Astrocyte of the hippocampus (primary cell): ENCODE measurements around the gene SERPINA9.
"Not testable (repeated sequence)": the region's sequence is repeated elsewhere in the genome, so short reads cannot be mapped to it uniquely, and the experiment has no call there.

Source experiments
- DNase-seq: peaks from one replicate; pipeline ENCODE4 v3.0.0; 2011; ENCODE audit warnings: low read depth, low spot score

SERPINA9 gene

DNA sequence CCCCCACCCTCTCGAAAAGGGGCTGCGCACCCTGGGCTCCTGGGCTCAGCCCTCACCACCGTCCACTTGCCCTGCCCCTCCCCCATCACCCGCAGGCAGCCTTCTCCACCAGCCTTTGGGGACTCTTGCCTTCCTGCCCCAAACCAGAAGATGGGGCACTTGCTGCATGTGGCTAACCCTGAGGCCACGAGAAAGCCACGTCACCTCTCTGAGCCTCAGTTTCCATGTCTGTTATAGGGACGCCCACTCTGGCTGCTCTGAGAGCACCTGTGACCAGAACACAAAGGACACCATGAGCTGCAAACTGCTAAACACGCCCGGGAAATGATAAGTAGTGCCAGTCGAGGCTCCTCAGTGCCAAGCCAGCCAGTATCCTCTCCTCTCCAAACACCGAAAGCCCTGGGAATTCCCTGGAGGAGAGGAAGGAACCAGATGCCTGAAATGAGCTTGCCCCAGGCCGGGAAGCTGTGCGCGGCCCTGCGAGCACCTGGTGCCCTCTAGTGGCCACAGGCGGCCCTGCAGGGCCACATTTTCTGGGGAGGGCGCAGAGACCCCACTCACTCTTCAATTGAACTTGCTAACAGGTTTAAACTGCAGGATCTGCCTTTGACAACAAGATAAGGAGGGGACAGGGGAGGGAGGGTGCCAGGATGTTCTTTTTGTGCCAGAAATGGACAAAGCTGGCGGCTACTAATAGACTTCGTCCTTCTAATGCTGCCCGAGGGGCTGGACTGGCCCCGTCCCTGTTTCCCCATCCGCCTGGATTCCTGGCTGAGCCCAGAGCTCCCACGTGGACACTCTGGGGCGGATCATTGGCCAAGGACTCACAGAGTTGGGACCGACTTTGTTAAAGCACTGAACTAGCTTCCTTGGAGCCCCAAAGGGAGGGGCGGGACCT is 10.2 kb upstream of the SERPINA9 start:
- DNase-seq: peak; percentile 75

DNA sequence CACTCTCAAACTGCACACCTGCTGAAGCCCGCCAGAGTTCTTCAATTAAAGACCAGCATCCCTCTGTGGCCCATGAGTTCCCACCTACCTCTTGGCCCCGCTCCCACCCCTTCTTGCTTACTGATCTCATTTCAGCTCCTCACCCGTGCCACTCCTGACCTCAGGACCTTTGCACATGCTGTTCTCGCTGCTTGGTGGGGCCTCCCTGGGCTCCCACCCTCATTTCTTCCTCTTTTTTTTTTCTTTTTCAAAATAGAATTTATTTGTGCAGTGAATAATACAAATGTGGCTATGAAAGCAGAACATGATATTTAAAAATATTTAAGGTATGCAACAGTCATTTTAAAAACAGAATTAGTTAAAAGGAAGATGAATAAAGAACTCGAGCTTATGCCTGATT is 8.5 kb upstream of the SERPINA9 start:
- DNase-seq: no peak

DNA sequence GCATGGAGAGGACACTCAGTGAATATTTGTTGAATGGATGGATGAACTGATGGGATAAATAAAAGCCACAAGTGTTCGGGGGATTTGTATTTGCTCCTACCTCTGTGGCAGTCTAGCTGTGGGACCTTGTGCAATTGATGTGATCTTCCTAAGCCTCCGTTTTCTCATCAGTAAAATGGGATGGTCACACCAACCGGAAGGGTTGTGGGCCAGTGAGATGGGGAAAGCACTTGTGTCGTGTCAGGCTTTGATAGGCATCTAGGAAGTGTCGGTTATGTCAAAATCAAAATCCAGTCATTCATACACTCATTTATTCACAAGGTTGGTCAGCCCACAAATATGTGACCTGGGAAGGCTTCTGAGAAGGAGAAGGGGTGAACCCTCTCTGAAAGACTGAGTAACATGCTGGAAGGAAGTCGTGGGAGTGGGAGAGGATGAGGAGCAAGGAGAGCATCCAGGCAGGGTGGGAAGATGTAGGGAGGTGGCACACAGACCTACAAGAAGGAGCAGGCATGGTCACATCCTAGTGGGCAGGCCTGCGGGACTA is 7.8 kb upstream of the SERPINA9 start:
- peak; percentile 11 for DNase-seq

DNA sequence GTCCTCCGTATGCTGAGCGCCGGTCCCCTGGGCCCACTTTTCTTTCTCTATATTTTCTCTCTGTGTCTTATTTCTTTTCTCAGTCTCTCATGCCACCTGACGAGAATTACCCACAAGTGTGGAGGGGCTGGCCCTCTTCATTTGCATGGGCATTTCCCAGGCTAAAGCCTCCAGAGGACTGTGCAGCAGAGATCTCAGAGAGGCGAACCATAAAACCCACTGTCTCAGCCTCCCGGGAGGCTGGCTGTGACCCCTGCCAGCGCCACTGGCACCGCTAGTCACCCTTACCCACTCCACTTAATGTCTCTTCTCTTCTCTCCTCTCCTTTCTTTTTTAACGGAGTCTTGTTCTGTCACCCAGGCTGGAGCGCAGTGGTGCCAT is 7.1 kb upstream of the SERPINA9 start:
- DNase-seq: no peak

DNA sequence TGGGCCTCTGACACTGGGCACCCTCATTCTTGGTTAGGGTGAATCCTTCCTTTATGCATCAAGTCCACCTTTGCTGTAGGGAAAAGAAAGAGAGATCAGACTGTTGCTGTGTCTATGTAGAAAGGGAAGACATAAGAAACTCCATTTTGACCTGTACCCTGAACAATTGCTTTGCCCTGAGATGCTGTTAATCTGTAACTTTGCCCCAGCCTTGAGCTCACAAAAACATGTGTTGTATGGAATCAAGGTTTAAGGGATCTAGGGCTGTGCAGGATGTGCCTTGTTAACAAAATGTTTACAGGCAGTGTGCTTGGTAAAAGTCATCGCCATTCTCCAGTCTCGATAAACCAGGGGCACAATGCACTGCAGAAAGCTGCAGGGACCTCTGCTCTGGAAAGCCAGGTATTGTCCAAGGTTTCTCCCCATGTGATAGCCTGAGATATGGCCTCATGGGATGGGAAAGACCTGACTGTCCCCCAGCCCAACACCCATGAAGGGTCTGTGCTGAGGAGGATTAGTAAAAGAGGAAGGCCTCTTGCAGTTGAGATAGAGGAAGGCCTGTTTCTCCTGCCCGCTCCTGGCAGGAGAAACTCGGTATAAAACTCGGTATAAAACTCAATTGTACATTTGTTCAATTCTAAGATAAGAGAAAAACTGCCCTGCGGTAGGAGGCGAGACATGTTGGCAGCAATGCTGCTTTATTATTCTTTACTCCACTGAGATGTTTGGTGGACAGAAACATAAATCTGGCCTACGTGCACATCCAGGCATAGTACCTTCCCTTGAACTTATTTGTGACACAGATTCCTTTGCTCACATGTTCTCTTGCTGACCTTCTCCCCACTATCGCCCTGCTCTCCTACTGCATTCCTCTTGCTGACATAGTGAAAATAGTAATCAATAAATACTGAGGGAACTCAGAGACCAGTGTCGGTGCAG is 6.4 kb upstream of the SERPINA9 start:
- DNase-seq: not testable (repeated sequence)

DNA sequence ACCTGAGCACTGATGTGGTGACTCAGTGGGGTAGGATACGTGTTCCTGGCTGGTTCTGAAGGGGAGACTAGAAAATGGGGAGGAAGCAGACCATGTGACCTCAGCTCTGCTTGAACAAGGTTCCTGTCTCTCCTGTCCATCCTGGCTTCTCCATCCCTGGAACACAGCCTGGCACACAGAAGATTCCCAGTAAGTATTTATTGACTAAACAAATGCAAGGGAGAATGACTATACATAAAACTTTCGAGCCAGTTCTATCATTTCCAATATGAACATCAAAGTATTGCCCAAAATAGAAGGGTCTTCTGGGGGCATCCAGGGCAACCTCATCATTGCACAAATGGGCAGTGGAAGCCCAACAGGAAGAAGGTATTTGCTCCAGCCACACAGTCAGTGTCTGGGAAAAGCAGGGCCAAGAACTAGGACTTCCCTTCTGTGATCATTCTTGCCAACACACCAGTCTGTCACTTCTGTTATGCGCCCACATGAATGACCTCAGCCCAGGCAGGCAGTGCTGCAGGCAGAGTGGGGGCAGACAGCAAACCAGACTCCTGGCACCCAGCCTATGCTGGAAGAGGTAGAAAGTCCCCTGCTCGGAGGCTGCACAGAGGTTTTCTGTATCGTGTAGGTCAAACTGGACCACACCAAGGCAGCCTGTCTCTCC is 5.6 kb upstream of the SERPINA9 start:
- DNase-seq: peak; percentile 64

DNA sequence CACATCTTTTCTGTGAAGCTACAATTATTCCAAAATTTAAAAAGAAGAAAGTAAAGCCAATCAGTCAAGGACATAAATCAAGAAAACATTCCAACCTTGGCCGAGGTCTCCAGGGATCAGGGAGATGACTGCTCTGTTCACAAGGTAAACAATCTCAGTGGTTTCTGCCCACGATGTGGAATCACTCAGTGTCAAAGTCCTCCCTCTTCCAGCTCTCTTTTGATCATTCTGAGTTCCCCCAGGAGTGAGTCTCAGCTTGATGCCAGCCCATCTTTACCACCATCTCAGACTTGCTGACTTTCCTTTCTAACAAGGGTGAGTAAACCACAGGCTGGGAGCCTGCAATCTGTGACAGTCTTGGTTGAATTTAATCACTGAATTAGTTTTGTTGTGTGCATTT is 4.8 kb upstream of the SERPINA9 start:
- DNase-seq: peak; percentile 12

DNA sequence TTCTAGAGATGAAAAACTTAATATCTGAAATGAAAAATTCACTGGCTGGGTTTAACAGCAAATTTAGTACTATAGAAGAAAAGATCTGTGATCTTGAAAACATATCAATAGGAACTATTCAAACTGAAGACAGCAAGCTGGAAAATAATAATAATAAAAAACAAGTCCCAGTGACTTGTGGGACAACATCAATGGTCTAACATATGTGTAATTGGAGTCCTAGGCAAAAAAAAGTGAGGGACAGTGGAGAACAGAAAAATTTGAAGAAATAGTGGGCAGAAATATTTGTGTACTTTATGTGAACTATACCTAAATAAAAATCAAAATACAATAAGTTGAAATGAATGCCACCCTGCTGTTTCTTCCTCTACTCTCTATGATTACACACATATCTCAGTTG is 2.4 kb upstream of the SERPINA9 start:
- no peak for DNase-seq

DNA sequence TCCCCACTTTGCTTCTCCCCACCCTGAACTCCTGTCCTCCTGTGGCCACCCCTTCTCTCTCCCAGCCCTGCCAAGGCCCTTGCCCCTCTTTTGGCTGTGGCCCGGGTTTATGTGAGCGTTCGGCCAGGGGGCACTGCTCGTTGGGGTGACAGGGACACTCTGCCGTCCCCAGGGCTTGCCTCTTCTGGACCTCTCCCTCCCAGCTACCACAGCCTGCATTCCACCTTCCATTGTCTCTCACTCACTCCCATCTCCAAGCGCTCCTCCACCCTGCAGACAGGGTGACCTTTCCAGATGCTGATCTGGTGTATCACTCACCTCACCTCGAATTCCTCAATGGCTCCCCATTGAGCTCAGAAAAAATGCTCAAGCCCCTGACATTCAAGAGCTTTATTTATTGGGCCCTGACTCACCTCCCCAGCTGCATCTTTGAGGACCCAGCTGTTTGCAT is 1.4 kb downstream of the SERPINA9 start:
- peak; percentile 6 for DNase-seq

DNA sequence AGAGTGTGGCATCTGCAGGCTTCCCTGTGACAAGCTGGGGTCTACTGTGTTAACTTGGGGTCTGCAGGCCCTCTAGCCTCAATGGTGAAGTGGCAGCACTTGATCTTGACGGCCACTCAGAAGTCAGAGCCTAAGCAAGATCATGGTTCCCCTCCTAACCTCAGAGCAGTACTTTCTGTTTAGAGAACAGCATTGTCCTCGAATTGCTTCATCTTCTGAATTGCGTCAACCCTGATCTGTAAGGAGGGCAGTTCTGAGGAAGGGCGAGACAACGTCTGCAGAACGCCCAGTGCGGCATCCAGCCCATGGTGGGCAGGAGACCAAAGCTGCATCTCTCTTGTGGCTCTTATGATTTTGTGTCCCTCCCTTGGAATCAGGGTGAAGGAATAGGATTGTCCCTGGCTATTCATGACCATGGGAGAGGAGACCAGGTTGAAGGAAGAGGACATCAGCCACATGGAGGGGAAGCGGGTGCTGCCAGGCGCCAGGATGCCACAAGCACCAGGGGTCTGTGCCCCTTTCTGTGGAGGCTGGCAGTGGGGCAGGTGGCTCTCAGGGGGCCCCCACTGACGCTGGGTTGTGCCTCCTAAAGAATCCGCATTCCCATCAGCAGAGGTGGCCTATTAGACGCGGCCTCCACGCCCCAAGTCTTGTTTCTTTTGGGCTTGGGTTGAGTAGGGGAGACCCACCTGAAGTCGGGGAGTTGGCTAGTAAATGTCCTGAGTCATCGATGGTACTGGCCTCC is 2.2 kb downstream of the SERPINA9 start:
- no peak for DNase-seq

DNA sequence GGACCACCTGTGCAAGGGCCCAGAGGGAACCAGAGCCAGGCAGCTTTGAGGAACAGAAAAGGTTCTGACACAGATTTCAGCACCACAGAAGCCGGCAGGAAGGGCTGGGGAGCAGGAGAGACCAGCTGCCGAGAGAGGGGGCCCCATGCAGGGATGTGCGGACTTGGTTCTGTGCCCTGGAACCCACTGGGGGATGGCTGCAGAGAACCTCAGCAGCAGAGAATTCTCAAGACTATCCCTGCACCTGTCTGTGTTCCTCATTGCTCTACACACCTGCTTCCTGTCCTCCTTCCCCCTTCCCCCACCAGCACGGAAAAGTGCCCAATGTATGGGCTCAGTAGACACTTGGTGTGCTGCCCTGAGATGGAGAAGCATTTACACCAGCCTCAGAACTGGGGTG is 3.2 kb downstream of the SERPINA9 start:
- no peak for DNase-seq

DNA sequence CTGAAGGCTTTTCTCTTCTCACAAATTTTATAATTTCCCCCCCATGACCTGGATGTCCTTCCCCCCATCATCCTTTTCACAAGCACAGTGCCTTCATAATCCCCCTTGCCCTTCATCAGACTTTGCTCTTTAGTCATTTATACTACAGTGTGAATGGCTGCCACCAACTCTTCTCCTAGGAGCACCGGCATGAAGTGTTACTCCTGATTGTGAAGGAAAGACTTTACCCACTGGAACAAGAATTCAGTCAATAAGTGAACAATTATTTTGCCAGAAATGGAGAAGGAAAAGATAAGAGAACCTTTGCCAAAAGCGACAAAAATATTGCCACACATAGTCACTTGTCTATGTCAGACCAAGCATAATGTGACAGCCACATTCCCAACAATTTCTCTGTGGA is 5.0 kb downstream of the SERPINA9 start:
- DNase-seq: no peak

DNA sequence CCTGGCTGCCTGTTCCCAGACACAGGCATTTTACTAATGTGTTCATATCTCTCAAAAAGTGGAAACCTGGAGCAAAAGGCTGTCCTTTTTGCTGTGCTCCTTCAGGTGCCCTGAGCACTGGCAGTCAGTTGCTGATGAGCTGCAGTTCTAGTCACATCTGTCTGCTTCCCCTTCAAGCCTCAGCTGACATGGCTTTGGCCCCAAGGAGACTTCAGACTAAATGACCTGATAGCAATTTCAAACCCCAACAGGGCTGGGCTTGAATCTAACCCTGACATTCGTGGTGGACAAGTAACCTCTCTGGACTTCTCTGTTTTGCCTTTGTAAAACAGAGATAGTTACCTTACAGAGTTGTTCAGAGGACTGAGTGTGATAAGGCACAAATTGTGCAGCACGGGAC is 5.7 kb downstream of the SERPINA9 start:
- DNase-seq: no peak

DNA sequence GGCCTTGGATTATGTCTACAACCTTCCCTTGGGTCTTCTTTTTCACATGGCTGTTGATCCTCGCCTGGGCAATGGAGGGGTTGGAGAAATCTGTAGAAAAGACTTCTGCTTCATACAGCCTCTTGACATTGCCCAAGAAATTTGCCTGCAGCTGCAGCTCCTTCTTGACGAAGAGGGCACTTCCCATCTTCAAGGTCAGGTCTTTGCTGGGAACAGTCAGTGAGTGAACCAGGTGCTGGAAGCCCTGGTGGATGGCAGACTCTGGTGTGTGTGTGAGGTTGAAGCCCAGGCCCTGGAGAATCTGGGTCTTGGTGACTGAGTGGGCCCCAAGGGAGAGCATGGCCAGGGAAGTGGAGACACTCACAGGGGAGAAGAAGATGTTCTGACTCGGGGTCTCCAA is 6.7 kb downstream of the SERPINA9 start:
- DNase-seq: no peak

DNA sequence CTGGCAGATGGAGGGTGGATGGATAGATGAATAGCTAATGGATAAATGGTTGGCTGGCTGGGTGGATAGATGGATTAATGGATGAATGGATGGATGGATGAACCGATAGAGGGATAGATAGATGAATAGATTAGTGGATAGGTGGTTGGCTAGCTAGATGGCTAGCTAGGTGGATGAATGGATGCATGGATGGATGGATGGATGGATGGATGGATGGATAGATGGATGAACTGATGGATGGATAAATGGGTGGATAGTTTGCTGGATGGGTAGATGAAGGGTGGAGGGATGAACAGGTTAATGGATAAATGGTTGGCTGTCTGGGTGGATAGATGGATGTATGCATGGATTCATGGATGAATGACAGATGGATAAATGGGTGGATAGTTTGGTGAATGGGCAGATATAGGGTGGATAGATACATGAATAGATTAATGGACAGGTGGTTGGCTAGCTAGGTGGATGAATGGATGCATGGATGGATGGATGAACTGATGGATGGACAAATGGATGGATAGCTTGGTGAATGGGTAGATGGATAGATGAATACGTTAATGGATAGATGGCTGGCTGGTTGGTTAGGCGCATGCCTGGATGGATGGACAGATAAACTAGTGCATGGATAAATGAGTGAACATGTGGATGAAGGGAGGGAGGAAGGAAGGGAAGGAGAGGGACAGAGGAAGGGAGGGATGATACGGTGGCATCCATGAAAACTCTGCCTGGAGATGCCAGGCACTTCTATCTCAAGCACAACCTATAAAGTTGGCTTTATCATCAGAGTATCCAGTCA is 8.1 kb downstream of the SERPINA9 start:
- DNase-seq: no peak

DNA sequence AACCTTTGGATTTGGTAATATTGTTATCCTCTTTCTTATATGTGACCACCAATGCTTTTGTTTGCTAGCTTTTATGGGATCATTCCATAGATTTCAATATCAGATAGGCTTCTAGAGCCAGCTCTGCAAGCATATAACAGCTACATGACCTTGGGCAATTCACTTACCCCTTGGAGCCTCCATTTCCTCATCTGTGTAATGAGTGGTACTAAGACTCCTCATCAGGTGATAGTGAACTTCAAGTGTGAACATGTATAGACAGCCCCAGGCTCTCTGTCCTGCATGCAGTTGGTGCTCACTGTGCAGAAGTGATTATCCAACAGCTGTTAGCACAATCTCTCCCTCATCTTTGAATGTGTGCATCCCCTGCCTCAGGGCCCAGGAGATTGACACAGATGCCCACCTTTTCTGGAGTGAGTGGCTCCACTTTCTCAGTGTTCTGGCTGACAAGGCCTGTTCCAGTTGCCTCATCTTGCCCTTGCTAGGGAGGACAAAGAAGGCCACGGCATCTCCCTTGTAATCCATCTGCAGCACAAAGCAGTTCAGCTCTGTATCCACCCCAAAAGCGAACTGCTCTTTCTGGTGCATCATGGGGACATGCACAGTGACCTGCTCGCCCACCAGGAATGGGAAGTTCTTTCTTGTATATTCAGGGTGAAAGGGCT is 9.2 kb downstream of the SERPINA9 start:
- no peak for DNase-seq

DNA sequence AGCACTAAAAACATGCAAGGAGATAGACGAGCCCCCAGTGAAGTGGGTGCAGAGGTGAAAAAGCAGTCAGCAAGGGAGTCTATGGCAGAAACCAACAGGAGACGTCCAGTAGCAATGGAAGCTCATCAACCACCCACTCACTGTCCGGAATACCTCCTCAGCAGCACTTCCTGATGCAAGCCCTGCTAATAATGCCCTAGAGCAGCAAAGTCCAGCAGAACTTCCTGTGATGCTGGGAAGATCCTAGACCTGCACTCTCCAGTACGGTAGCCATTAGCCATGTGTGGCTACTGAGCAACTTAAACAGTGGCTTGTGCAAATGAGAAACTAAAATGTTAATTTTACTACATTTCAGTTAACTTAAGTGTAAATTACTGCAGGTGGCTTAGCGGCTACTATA is 11.0 kb downstream of the SERPINA9 start:
- DNase-seq: no peak

DNA sequence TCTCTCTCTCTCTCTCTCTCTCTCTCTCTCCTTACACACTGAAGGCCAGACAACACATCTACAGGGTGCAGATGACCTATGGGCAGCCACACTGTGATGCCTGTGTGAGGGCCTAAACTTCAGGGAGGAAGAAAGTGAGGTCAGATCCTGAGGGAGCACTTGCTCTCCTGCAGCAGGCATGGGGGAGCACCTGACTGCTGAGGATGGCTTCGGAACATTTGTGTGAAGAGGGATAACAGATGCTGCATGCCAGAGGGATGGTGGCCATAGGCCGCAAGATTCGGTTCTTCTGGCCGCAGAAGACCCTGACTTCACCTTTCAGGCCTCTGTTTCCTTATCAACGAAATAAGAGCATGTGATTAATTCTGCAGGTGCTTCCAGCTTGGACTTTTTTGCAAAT is 11.7 kb downstream of the SERPINA9 start:
- no peak for DNase-seq

DNA sequence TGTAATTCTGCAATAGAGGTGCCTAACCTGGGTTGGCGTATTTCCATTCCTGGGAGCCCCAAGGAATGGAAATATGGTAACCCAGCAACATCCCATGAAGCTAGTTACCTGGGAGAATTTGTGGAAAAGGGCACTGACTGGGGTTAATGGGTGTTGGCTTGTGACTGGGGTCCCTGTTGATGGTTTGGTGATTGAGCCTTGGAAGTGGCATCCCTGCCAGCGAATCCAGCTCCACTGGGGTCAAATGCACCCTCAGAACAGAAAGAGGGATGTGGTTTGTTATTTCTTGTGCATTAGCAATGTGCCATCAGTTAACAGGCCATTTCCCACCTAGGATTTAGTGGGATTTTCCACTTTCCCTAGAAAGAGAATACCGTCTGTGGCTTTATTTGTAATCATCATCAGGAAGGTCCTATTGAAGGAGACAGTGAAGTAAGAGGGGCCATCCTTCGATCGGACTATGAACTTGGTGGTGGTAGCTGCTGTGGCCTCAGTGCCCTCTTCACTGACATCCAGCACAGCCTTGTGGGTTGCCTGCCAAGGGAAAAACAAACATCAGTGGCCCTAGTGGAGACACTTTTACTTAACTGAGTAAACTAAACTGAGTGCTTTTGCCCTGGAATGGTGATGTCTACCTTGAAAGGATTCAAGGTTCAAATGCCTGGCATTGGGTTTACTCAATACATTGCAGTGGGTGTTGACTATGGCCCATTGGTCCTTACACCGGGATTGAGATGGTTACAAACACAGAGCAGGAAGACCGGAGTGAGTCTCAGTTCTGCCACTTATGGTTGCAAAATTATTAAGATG is 13.0 kb downstream of the SERPINA9 start:
- DNase-seq: no peak
